Measurements from ENCODE around the gene IL19. TPM values are rescaled to one million over a fixed set of nuclear protein-coding genes. Genes with fewer than 3 reads are reported as not detected.

IL19 gene
- total RNA-seq, 4 donors from 2014 or later, result not detected

GRCh38 chr1:206855859-206856258 lies 85.3 kb downstream of the IL19 start:
- TF ChIP-seq EP300 (IDR thresholded peaks at IDR 0.05) (no peak), CTCF (IDR thresholded peaks at IDR 0.05) (no peak), POLR2AphosphoS5 (IDR thresholded peaks at IDR 0.05) (no peak), POLR2A (IDR thresholded peaks at IDR 0.05; ENCODE audit: low read depth) (no peak)
- H3K27me3 ChIP-seq, result peaks cover 0 to 7% (median 0%) of the 10 kb centered on the region in 4 donors
- H3K36me3 ChIP-seq, result no peaks in the 10 kb centered on the region
- peaks cover 0 to 12% (median 8%) of the 10 kb centered on the region in 4 donors for H3K9me3 ChIP-seq
- intact Hi-C loops (cut with DNase I), result no loop called here
- 80% methylated on average over 2 of the region's 2 CpGs for WGBS
- no peak for DNase-seq (ENCODE audit: extremely low spot score)
- no peaks in the 10 kb centered on the region for H3K4me1 ChIP-seq
- no peak overlapping the region for H3K4me3 ChIP-seq
- no peak overlapping the region for H3K27ac ChIP-seq (replicated peaks in 1 of 4)

GRCh38 chr1:206856674-206857464 lies 86.3 kb downstream of the IL19 start:
- no peaks in the 10 kb centered on the region for H3K36me3 ChIP-seq
- WGBS, result 88% methylated on average over 5 of the region's 5 CpGs
- TF ChIP-seq CTCF (IDR thresholded peaks at IDR 0.05) (no peak), EP300 (IDR thresholded peaks at IDR 0.05) (no peak)
- no peaks in the 10 kb centered on the region for H3K4me1 ChIP-seq
- peaks cover 0 to 11% (median 8%) of the 10 kb centered on the region in 4 donors for H3K9me3 ChIP-seq
- no peak overlapping the region for H3K27ac ChIP-seq (replicated peaks in 1 of 4)
- no peak for DNase-seq (ENCODE audit: extremely low spot score)
- peaks cover 0 to 13% (median 0%) of the 10 kb centered on the region in 4 donors for H3K27me3 ChIP-seq
- intact Hi-C loops (cut with DNase I), result no loop called here
- no peak overlapping the region for H3K4me3 ChIP-seq

- 80% methylated on average over 5 of the region's 5 CpGs for WGBS
- Histone ChIP-seq H3K27ac (replicated peaks in 1 of 4) (no peak overlapping the region), H3K4me1 (no peaks in the 10 kb centered on the region), H3K9me3 (no peaks in the 10 kb centered on the region), H3K36me3 (no peaks in the 10 kb centered on the region), H3K4me3 (no peak overlapping the region), H3K27me3 (peaks cover 0 to 13% (median 0%) of the 10 kb centered on the region in 4 donors)
- TF ChIP-seq CTCF (IDR thresholded peaks at IDR 0.05) (no peak), POLR2AphosphoS5 (IDR thresholded peaks at IDR 0.05) (no peak), EP300 (IDR thresholded peaks at IDR 0.05) (no peak), POLR2A (IDR thresholded peaks at IDR 0.05; ENCODE audit: low read depth) (no peak)
- no peak for DNase-seq (ENCODE audit: extremely low spot score)
- intact Hi-C loops (cut with DNase I), result no loop called here
Measured at GRCh38 chr1:206859082-206859521, 88.5 kb downstream of the IL19 start.

- H3K4me1 ChIP-seq, result peaks cover 0 to 5% (median 0%) of the 10 kb centered on the region in 4 donors
- no peak overlapping the region for H3K4me3 ChIP-seq
- DNase-seq (ENCODE audit: extremely low spot score), result no peak
- WGBS, result 90% methylated on average over 4 of the region's 4 CpGs
- peaks cover 0 to 13% (median 0%) of the 10 kb centered on the region in 4 donors for H3K27me3 ChIP-seq
- no peak overlapping the region for H3K27ac ChIP-seq (replicated peaks in 1 of 4)
- no peaks in the 10 kb centered on the region for H3K36me3 ChIP-seq
- TF ChIP-seq EP300 (IDR thresholded peaks at IDR 0.05), result no peak
- intact Hi-C loops (cut with DNase I), result no loop called here
- no peaks in the 10 kb centered on the region for H3K9me3 ChIP-seq
Measured at GRCh38 chr1:206860165-206860564, 89.6 kb downstream of the IL19 start.

GRCh38 chr1:206863266-206863665 lies 92.7 kb downstream of the IL19 start:
- no peak for DNase-seq (ENCODE audit: extremely low spot score)
- no peak for TF ChIP-seq CTCF (IDR thresholded peaks at IDR 0.05)
- no peak for TF ChIP-seq EP300 (IDR thresholded peaks at IDR 0.05)
- no peak for TF ChIP-seq POLR2A (IDR thresholded peaks at IDR 0.05; ENCODE audit: low read depth)
- no peak for TF ChIP-seq POLR2AphosphoS5 (IDR thresholded peaks at IDR 0.05)
- intact Hi-C loops (cut with DNase I), result no loop called here
- no peaks in the 10 kb centered on the region for H3K36me3 ChIP-seq
- H3K27ac ChIP-seq (replicated peaks in 1 of 4), result no peak overlapping the region
- 61% methylated on average over 1 of the region's 1 CpG for WGBS
- H3K4me1 ChIP-seq, result peaks cover 0 to 7% (median 0%) of the 10 kb centered on the region in 4 donors
- H3K9me3 ChIP-seq, result no peaks in the 10 kb centered on the region
- no peak overlapping the region for H3K4me3 ChIP-seq
- peaks cover 0 to 13% (median 0%) of the 10 kb centered on the region in 4 donors for H3K27me3 ChIP-seq

All from esophagus muscularis mucosa (tissue), 4 donors.